DOHH2 (cell line): ENCODE measurements around the gene DNAJB14.

ENCODE experiments used
- CTCF ChIP-seq: fragments of 200-600 bp; sonication (generic); IDR thresholded peaks from one replicate; pipeline ENCODE4 v1.5.1; 2014; ENCODE audit warnings: antibody characterized with exemption, mild to moderate bottlenecking, low read depth, low read length; ENCODE audit not compliant: poor library complexity, severe bottlenecking
- EZH2phosphoT487 ChIP-seq: fragments of 200-600 bp; sonication (generic); IDR thresholded peaks from 2 replicates; pipeline ENCODE4 v1.6.1; 2017; ENCODE audit warnings: borderline replicate concordance, mild to moderate bottlenecking, antibody characterized with exemption, low read length, moderate library complexity, mixed read lengths

GRCh38 chr4:99878604-99879003 is 67.8 kb downstream of the DNAJB14 start:
- TF ChIP-seq CTCF: no peak
- TF ChIP-seq EZH2phosphoT487: no peak
